ENCODE measurements around the gene PLCD3. TPM values are rescaled to one million over a fixed set of nuclear protein-coding genes. Genes with fewer than 3 reads are reported as not detected.

Gene PLCD3
- total and polyA plus RNA-seq, 9 of the 15 experiments (the other 6 are each of a cell fraction or from before 2014, with no cell fraction given), result 0.20 to 22.6 (median 7.5) TPM

DNA sequence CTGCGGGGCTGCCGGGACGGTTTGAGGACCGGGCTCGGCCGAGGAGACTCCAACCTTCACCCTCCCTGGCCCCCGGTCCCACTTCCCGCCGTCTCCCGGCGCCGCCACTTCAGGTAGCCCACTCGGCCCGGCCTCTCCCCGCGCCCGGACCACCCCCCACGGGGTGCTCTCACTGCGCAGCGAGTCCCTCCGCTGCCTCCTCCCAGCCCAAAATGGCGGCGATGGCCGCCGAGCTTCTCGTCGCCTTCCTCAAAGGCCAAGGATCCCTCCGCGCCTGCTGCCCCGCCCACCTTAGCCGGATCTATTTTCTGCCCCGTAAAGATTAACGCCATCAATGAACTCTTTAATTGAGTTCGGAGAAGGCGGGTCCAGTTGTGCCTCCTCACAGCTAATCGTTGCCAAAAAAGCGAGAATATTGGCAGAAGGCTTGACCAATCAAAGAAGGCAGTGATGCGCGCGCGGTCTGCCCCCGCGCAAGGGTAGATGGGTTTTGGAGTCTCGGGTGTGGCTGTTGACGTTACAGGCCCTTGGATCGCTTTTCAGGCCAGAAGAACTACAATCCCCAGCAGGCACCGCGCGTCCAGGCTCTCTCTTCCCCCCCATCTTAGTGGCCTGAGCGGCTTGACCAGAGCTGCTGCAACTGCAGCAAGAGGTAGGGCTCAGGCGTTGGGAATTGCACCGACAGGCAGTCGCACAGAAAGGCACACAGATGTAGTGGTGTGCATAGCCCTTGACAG lies 29.1 kb upstream of the PLCD3 start, which contains the start of gene HEXIM2 (continued):
- TF ChIP-seq, protein P1, sequence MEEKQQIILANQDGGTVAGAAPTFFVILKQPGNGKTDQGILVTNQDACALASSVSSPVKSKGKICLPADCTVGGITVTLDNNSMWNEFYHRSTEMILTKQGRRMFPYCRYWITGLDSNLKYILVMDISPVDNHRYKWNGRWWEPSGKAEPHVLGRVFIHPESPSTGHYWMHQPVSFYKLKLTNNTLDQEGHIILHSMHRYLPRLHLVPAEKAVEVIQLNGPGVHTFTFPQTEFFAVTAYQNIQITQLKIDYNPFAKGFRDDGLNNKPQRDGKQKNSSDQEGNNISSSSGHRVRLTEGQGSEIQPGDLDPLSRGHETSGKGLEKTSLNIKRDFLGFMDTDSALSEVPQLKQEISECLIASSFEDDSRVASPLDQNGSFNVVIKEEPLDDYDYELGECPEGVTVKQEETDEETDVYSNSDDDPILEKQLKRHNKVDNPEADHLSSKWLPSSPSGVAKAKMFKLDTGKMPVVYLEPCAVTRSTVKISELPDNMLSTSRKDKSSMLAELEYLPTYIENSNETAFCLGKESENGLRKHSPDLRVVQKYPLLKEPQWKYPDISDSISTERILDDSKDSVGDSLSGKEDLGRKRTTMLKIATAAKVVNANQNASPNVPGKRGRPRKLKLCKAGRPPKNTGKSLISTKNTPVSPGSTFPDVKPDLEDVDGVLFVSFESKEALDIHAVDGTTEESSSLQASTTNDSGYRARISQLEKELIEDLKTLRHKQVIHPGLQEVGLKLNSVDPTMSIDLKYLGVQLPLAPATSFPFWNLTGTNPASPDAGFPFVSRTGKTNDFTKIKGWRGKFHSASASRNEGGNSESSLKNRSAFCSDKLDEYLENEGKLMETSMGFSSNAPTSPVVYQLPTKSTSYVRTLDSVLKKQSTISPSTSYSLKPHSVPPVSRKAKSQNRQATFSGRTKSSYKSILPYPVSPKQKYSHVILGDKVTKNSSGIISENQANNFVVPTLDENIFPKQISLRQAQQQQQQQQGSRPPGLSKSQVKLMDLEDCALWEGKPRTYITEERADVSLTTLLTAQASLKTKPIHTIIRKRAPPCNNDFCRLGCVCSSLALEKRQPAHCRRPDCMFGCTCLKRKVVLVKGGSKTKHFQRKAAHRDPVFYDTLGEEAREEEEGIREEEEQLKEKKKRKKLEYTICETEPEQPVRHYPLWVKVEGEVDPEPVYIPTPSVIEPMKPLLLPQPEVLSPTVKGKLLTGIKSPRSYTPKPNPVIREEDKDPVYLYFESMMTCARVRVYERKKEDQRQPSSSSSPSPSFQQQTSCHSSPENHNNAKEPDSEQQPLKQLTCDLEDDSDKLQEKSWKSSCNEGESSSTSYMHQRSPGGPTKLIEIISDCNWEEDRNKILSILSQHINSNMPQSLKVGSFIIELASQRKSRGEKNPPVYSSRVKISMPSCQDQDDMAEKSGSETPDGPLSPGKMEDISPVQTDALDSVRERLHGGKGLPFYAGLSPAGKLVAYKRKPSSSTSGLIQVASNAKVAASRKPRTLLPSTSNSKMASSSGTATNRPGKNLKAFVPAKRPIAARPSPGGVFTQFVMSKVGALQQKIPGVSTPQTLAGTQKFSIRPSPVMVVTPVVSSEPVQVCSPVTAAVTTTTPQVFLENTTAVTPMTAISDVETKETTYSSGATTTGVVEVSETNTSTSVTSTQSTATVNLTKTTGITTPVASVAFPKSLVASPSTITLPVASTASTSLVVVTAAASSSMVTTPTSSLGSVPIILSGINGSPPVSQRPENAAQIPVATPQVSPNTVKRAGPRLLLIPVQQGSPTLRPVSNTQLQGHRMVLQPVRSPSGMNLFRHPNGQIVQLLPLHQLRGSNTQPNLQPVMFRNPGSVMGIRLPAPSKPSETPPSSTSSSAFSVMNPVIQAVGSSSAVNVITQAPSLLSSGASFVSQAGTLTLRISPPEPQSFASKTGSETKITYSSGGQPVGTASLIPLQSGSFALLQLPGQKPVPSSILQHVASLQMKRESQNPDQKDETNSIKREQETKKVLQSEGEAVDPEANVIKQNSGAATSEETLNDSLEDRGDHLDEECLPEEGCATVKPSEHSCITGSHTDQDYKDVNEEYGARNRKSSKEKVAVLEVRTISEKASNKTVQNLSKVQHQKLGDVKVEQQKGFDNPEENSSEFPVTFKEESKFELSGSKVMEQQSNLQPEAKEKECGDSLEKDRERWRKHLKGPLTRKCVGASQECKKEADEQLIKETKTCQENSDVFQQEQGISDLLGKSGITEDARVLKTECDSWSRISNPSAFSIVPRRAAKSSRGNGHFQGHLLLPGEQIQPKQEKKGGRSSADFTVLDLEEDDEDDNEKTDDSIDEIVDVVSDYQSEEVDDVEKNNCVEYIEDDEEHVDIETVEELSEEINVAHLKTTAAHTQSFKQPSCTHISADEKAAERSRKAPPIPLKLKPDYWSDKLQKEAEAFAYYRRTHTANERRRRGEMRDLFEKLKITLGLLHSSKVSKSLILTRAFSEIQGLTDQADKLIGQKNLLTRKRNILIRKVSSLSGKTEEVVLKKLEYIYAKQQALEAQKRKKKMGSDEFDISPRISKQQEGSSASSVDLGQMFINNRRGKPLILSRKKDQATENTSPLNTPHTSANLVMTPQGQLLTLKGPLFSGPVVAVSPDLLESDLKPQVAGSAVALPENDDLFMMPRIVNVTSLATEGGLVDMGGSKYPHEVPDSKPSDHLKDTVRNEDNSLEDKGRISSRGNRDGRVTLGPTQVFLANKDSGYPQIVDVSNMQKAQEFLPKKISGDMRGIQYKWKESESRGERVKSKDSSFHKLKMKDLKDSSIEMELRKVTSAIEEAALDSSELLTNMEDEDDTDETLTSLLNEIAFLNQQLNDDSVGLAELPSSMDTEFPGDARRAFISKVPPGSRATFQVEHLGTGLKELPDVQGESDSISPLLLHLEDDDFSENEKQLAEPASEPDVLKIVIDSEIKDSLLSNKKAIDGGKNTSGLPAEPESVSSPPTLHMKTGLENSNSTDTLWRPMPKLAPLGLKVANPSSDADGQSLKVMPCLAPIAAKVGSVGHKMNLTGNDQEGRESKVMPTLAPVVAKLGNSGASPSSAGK (IDR thresholded peaks at IDR 0.05), result no peak
- TF ChIP-seq, protein P2, sequence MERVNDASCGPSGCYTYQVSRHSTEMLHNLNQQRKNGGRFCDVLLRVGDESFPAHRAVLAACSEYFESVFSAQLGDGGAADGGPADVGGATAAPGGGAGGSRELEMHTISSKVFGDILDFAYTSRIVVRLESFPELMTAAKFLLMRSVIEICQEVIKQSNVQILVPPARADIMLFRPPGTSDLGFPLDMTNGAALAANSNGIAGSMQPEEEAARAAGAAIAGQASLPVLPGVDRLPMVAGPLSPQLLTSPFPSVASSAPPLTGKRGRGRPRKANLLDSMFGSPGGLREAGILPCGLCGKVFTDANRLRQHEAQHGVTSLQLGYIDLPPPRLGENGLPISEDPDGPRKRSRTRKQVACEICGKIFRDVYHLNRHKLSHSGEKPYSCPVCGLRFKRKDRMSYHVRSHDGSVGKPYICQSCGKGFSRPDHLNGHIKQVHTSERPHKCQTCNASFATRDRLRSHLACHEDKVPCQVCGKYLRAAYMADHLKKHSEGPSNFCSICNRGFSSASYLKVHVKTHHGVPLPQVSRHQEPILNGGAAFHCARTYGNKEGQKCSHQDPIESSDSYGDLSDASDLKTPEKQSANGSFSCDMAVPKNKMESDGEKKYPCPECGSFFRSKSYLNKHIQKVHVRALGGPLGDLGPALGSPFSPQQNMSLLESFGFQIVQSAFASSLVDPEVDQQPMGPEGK (CRISPR knock-in tag; IDR thresholded peaks at IDR 0.05; ENCODE audit: borderline replicate concordance), result no peak
- TF ChIP-seq MEIS2 (IDR thresholded peaks at IDR 0.05; ENCODE audit: partially characterized antibody), result peak; percentile 85
- no peak for TF ChIP-seq THRAP3 (IDR thresholded peaks at IDR 0.05; ENCODE audit: borderline replicate concordance)

Data from K562 (cell line).